Loucy (cell line): ENCODE data around the gene OR13C8.

Source experiments
- CTCF ChIP-seq: fragments of 200-600 bp; sonication (generic); conservative IDR thresholded peaks from 2 replicates; pipeline ENCODE4 v1.5.1; 2014; ENCODE audit warnings: mild to moderate bottlenecking, antibody characterized with exemption, low read length
- EZH2phosphoT487 ChIP-seq: fragments of 200-600 bp; IDR thresholded peaks from 2 replicates; pipeline ENCODE4 v1.6.1; 2018; ENCODE audit warnings: antibody characterized with exemption, mild to moderate bottlenecking, moderate library complexity, borderline replicate concordance

GRCh38 chr9:104580562-104580961 is 11.6 kb downstream of the OR13C8 start:
- TF ChIP-seq CTCF: no peak
- no peak for TF ChIP-seq EZH2phosphoT487
